Stimulated activated CD8-positive, alpha-beta memory T cell treated with anti-CD3 and anti-CD28 coated beads, Interleukin-7, amount 100 ng/mL, for 1 hour (primary cell): ENCODE results near the gene PIGZ.
"Not testable (repeated sequence)": the region's sequence is repeated elsewhere in the genome, so short reads cannot be mapped to it uniquely, and the experiment has no call there.

Experiments
- DNase-seq, 2 donors: peaks; one replicate each; pipeline ENCODE4 v3.0.0-alpha.2; 2020; ENCODE audit warnings: low read depth in 2 of 2

Gene PIGZ

GRCh38 chr3:196949750-196950149, 18.9 kb downstream of the PIGZ start:
- no peak for DNase-seq

GRCh38 chr3:196949285-196949619, 19.4 kb downstream of the PIGZ start:
- no peak for DNase-seq

GRCh38 chr3:196948442-196949284, 20.0 kb downstream of the PIGZ start:
- DNase-seq: no peak

DNA sequence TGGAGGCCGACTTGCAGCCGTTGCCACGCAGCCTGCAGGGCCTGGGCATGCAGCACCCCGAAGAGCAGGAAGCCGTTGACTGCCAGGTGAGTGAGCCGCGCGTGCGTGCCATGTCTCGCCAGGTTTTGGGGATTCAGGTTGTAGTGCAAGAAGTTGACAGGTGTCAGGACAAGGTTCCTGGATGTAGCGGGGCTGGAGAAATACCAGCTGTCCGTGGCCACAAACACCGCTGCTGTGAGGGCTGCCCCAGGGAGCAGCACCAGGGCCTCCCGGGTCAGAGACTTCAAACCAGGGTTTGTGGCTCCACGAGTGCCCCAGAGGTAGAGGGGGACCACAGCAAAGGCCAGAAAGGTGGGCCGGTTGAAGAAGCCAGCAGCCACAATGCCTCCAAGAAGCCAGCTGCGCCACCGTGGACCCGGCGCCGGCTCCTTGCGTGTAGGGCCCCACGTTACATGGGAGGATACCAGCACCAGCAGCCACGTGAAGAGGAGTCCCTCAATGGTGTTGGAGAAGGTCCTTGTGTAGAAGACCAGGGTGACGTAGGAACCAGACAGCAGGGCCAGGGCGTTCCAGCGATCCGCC, 20.7 kb downstream of the PIGZ start:
- no peak for DNase-seq

DNA sequence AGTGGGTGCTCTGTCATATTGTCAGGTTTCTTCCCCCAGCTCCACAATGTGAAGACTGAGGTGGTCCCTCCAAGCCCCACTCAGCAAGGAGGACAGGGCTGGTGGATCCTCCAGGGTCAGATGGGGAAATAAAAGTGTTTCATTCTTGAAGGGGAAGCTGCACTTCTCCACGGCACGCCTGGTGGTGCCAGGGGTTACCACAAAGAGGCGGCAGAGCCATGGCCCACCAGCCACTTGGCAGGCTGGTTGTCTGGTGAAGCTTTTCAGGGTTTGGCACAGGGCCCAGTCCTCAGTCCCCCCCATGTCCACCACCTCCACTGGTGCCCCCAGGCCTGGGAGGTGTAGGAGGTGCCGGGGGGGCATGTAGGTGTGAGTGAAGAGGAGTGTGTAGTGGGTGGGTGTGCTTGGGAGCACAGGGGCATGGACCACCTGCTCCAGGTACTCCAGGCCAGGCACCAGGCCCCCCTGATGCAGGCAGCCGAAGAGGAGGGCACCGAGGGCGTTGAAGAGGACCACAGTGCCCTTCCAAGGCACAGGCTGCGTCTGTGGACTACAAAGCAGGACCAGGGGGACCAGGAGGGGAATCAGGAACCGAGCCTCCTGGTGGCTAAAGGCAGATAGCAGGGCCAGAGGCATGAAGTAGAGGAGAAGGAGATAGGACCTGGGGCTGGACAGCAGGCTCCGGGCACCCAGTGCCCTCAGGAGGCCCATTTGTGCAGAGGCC, 21.3 kb downstream of the PIGZ start:
- no peak for DNase-seq

GRCh38 chr3:196944037-196944790, 24.4 kb downstream of the PIGZ start:
- not testable (repeated sequence) for DNase-seq

- no peak for DNase-seq
Observed at GRCh38 chr3:196942915-196943277, 25.7 kb downstream of the PIGZ start.

- DNase-seq: peak; percentile 100
Observed at GRCh38 chr3:196942226-196942914, 26.3 kb downstream of the PIGZ start, which contains the start of gene NCBP2. NCBP2 (minus strand) TSS chr3:196942528; CDS start chr3:196942503, 25 bp downstream.

DNA sequence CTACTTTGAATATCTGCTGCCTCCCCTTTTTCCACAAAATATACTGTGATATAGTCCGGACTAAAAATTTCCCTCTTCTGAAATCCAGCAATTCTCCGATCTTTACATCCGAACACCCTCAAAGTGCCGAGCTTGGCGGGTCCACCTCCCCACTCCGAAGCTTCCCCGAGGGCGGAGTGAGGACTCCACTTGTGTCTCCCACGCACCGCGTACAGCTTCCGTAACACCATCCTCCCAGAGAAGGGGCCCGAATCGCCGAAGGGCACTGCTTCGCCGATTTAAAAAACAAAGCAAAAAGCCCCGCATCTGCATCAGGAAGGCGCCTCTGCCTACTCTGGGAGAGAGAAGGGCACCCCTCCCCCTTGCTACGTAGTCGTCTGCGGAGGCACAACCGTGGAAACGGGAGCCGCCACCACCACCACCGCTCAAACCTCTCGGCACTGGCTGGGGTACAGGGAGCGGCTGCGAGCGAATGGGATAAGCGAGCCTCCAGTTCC, 26.9 kb downstream of the PIGZ start:
- peak; percentile 17 to 32 for DNase-seq

- DNase-seq: no peak
Observed at GRCh38 chr3:196938576-196938975, 30.1 kb downstream of the PIGZ start.

- DNase-seq: no peak
Observed at GRCh38 chr3:196938124-196938523, 30.5 kb downstream of the PIGZ start.

- DNase-seq: no peak
Observed at GRCh38 chr3:196936288-196936687, 32.3 kb downstream of the PIGZ start.

GRCh38 chr3:196932600-196932999, 36.0 kb downstream of the PIGZ start:
- DNase-seq: no peak

DNA sequence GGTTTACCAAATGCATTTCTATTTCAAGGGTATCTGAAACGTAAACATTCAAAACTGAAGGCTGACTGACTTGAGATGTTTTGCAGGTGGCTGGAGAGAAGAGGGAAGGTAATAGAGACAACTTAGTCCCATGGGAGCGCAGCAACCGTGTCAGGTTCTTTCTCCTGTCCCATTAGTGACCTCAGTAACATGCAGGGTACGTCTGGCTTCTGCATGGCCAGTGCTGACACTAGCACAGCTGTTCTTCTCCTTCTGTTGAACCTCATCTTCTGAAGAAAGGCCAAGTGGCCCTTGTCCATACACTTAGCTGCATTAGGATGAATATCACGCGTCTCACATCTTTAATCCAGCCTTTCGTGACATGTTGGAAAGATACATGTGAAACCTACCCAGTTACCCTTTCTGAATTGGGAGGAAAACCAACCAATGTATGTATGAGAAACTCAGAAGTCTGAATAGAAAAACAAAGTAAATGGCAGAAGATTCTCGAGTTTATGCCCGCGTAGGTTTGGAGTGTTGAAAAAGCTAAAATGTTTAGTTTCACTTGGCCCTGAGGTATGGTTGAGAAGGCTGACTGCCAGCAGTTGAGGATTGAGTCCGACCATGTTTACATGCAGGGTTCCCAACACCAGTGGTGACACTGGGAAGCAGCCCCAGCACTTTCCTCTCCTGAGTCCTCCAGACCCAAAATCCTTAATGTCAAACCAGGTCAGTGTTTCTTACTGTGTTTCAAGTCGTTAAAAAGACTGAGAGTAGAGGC, 36.6 kb downstream of the PIGZ start:
- no peak for DNase-seq

DNA sequence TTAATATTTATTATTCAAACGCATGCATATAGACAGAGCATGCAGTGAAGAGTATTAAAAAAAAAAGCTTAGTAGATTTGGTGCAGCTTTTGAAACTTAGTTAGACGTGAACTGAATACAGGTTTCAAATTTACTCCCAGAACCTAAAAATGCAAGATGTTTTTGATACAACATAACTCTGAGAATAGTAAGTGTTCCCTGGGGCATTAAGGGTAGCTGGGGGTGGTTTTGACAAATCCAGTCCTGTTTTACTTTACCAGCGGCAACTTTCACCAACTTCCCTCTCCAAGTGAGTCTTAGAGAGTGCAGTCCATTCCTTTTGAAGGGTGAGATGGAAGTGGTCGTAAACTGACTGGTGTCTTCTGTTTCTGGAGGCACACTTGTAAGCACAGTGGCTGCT, 37.5 kb downstream of the PIGZ start:
- no peak for DNase-seq

- DNase-seq: no peak
Observed at GRCh38 chr3:196927571-196928453, 40.8 kb downstream of the PIGZ start.

DNA sequence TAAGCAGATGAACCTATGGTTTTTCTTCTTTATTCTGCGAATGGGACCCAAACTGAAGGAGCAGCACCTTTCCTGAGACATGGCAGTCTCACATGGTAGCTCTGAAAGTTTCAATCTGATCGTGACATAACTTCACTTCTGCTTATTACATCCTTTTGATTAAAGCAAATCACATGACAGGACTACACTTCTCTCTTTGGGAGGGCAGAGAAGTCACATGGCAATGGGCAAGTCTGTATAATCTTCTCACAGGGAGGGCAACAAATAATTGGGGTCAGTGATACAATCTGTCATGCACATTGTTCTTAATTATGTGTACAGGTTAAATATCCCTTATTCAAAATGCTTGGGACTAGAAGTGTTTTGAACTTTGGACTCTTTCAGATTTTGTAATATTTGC, 47.9 kb downstream of the PIGZ start:
- no peak for DNase-seq

DNA sequence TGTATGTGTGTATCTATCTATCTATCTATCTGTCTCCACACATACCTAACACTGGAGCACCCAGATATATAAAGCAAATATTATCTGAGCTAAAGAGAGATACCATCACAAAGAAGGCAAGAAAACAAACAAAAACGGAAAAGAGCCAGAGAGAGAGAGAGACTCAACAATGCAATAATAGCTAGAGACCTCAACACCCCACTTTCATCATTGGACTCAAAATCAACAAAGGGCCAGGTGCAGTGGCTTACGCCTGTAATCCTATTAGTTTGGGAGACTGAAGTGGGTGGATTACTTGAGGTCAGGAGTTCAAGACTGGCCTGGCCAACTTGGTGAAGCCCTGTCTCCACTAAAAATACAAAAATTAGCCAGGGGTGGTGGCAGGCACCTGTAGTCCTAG, 49.7 kb downstream of the PIGZ start:
- no peak for DNase-seq

- no peak for DNase-seq
Observed at GRCh38 chr3:196916995-196917394, 51.6 kb downstream of the PIGZ start.

GRCh38 chr3:196916221-196916620, 52.4 kb downstream of the PIGZ start:
- no peak for DNase-seq
